22Rv1 (cell line): ENCODE results near the gene PPFIA1.
"Not testable (repeated sequence)": the region's sequence is repeated elsewhere in the genome, so short reads cannot be mapped to it uniquely, and the experiment has no call there.

Experiments used
- H3K27ac ChIP-seq: fragments of 450-650 bp; 2 replicates; pipeline ENCODE4 v1.5.1; 2017
- ZFX ChIP-seq: fragments of 450-650 bp; IDR thresholded peaks from 2 replicates; pipeline ENCODE4 v1.6.1; 2017; ENCODE audit warnings: antibody characterized with exemption, borderline replicate concordance
- TF ChIP-seq, protein P1 (sequence below): fragments of 450-650 bp; IDR thresholded peaks from 2 replicates; pipeline ENCODE4 v1.5.1; 2017; ENCODE audit warnings: mild to moderate bottlenecking

Gene PPFIA1

DNA sequence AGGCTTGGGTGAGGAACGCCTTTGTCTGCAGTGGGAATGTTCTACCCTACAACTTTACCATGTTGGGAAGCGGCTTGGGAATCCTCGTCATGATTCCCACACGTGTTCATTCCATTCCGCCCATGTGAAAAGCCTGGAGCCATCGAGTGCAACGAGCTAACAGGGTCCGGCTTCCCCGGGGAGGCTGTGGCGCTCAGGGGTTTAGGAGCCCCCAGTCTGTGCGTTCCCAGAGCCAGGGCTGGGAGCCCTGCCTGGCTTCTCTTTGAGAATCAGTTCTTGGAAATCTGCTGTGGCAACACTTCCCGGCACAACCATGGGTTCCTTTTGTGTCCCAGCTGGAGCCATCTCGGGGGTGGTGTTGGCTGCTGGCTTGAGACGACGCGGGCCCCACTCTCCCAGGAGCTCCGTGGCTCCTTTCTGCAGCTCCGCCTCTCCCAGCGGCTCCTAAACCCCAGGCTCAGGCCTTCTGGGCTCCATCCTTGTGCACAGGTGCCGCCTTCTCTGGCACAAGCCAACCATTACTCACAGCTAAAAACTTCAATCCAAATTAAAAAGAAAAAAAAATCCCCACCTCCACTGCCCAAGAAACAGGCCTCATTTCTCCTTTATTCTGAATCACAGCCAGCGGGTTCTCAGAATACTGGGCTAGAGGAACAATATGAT, 18.7 kb upstream of the PPFIA1 start:
- TF ChIP-seq, protein P1, sequence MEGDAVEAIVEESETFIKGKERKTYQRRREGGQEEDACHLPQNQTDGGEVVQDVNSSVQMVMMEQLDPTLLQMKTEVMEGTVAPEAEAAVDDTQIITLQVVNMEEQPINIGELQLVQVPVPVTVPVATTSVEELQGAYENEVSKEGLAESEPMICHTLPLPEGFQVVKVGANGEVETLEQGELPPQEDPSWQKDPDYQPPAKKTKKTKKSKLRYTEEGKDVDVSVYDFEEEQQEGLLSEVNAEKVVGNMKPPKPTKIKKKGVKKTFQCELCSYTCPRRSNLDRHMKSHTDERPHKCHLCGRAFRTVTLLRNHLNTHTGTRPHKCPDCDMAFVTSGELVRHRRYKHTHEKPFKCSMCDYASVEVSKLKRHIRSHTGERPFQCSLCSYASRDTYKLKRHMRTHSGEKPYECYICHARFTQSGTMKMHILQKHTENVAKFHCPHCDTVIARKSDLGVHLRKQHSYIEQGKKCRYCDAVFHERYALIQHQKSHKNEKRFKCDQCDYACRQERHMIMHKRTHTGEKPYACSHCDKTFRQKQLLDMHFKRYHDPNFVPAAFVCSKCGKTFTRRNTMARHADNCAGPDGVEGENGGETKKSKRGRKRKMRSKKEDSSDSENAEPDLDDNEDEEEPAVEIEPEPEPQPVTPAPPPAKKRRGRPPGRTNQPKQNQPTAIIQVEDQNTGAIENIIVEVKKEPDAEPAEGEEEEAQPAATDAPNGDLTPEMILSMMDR: no peak
- TF ChIP-seq ZFX: no peak
- no peak overlapping the region for H3K27ac ChIP-seq

DNA sequence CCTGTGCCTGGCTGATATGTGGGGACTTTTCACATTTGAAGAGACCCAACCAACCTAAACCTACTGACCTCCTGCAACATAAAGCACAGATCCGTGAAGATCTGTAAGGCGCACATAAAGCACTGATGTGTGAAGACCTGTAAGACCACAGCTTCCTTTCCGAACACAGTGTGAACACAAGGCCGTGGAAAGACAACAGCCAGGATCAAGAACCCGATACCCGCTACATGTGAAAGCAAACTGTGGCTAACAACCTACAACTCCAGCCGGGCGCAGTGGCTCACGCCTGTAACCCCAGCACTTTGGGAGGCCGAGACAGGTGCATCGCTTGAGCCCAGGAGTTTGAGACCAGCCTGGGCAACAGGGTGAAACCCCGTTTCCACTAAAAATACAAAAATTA, 17.6 kb upstream of the PPFIA1 start:
- TF ChIP-seq ZFX: no peak
- TF ChIP-seq, protein P1: no peak
- no peak overlapping the region for H3K27ac ChIP-seq

DNA sequence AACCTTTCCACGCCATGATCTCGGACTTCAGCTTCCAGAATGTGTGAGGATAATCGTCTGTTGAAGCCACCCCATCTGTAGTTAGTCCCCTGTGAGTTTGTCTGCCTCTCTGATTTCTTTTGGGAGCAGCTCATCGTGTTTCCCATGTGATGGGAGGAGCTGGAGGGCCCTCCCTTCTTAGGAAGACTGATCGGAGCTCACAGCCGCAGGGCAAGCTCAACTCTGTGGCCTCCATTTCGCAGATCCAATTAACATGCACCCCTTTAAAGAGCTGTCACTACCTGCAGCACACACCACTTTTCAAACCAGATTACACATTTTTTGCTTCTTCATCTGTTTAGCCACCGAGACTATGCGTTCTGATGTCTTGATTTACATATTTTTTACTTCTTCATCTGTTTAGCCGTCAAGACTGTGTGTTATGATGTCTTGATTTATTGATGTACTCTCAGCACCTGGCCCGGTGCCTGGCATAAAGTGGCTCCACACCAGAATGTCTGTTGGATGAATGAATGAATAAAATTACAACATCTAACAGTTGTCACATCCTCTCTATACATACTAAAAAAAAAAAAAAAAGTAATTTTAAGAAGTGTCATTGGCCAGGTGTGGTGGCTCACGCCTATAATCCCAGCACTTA, 14.9 kb upstream of the PPFIA1 start:
- H3K27ac ChIP-seq: no peak overlapping the region
- no peak for TF ChIP-seq ZFX
- TF ChIP-seq, protein P1: no peak

DNA sequence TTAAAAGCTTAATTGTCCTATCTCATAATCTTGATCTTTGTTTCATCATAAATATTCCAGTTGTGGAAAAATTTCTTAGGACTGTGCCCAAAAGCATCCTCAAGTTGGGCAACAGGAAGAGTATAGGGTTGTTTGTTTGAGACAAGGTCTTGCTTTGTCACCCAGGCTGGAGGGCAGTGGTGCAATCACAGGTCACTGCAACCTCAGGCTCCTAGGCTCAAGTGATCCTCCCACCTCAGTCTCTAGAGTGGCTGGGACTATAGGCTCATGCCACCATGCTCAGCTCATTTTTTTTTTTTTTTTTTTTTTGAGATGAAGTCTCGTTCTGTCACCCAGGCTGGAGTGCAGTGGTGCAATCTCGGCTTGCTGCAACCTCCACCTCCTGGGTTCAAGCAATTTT, 11.4 kb upstream of the PPFIA1 start:
- not testable (repeated sequence) for H3K27ac ChIP-seq

DNA sequence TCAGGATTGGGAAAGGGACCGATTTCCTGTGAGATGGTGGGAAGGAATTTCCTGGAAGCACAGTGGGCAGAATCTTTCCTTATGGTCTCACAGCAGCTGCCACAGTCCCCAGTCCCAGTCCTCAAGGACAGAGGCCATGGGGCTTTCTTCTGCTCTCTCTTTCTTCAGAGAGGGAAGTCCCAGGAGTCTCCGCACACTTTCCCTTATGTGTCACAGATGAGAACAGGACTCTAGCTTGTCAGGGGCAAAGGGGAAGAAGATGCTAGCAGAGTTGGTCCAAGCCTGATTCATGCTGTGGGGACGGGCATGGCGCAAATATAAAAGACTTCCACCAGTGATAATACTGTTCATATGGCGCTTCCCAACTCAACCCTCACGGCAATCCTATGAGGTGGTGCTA, 7.5 kb upstream of the PPFIA1 start:
- TF ChIP-seq, protein P1: no peak
- no peak overlapping the region for H3K27ac ChIP-seq

DNA sequence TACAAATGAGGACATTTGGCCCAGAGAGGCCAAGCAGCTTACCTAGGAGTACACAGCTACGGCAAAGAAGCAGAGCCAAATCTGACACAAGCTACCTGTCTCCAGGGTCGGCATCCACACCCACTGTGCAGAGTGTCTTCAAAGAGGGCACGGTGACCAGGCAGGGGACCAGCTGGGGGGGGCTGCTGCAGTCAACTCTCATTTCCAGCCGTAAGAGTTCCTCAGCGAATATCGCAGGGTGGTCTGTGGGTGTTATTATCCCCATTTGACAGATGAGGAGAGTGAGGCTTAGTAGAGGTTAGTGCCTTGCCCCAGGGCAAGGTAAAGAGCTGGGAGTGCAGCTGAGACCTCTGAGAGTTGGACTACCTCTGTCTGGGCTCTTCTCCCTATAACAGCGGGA, 7.1 kb upstream of the PPFIA1 start:
- no peak overlapping the region for H3K27ac ChIP-seq
- TF ChIP-seq, protein P1: no peak
- TF ChIP-seq ZFX: no peak

DNA sequence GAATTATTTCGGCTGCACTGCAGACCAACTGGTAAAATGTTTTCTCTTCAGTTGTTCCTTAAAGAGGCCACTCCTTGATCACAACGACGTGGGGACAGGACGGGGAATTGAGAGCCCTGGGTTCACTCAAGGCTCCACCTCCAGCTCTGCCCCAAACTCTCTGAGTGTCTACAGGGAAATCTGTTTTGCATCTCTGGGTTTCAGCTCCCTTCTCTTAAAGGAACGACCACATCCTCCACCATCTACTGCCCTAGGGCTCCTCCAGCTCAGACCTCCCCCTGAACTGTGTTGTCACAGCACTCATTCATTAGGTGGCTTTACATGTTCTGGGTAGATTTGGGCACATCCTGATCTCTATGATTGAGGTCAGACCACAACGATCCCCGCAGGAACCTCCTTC, 5.1 kb upstream of the PPFIA1 start:
- TF ChIP-seq, protein P1: no peak
- no peak for TF ChIP-seq ZFX
- no peak overlapping the region for H3K27ac ChIP-seq

DNA sequence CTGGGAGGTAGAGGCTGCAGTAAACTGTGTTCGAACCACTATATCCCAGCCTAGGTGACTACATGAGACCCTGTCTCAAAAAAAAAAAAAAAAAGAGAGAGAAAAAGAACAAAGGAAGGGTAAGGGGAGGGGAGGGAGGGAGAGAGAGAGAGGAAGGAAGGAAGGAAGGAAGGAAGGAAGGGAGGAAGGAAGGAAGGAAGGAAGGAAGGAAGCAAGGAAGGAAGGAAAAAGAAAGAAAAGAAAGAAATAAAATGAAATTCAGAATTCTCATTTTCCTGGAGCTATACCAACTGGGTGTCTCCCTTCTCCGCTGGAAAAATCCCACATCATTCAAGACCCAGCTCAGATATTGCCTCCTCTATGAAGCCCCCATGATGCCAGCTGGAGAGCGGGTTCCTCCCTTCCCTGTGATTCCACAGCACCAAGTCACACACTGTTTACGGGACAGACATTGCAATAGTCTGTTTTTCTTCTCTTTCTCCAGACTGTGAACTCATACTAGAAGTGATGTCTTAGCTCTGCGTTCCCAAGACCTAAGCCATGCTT, 3.0 kb upstream of the PPFIA1 start:
- H3K27ac ChIP-seq: no peak overlapping the region
- TF ChIP-seq, protein P1: no peak
